Mesodermal cell (in vitro differentiated cells): Measurements from ENCODE around the gene CUEDC1.

Source experiments
- H3K27ac ChIP-seq: 2 replicates; pipeline ENCODE4 v1.7.0; 2013; ENCODE audit warnings: mild to moderate bottlenecking, low read depth, low read length, moderate library complexity; ENCODE audit not compliant: severe bottlenecking
- H3K36me3 ChIP-seq: 2 replicates; pipeline ENCODE4 v1.7.1; 2013; ENCODE audit warnings: mild to moderate bottlenecking, low read length, moderate library complexity; ENCODE audit not compliant: control insufficient read depth, insufficient read depth
- H3K4me1 ChIP-seq: one replicate; pipeline ENCODE4 v1.7.1; 2013; ENCODE audit warnings: mild to moderate bottlenecking, low read length; ENCODE audit not compliant: insufficient read depth, control insufficient read depth, poor library complexity, severe bottlenecking
- H3K4me3 ChIP-seq: 2 replicates; pipeline ENCODE4 v1.7.0; 2013; ENCODE audit warnings: low read length, control low read depth, mild to moderate bottlenecking; ENCODE audit not compliant: insufficient read depth, poor library complexity, severe bottlenecking; ENCODE audit errors: extremely low read depth
- H3K9me3 ChIP-seq: 2 replicates; pipeline ENCODE4 v1.7.1; 2013; ENCODE audit warnings: mild to moderate bottlenecking, low read length, moderate library complexity; ENCODE audit not compliant: control insufficient read depth
- WGBS, 2 experiments: methylation state at CpG; one replicate each; pipeline ENCODE4 v1.1.5; 2013; ENCODE audit warnings: missing lambda C conversion rate in 2 of 2; ENCODE audit not compliant: insufficient coverage in 2 of 2; 5-methylcytosine and 5-hydroxymethylcytosine counted together

CUEDC1 gene

GRCh38 chr17:57957120-57957850 is 2.1 kb upstream of the CUEDC1 start:
- no peak overlapping the region for H3K27ac ChIP-seq
- no peak overlapping the region for H3K4me3 ChIP-seq
- H3K36me3 ChIP-seq: no peaks in the 10 kb centered on the region
- peaks cover 23% of the 10 kb centered on the region for H3K4me1 ChIP-seq
- 67 to 88% methylated on average over 4 of the region's 8 CpGs for WGBS, 2 experiments
- H3K9me3 ChIP-seq: no peaks in the 10 kb centered on the region

GRCh38 chr17:57956291-57957119 is 1.3 kb upstream of the CUEDC1 start:
- H3K27ac ChIP-seq: peak overlapping the region; percentile 10

GRCh38 chr17:57954397-57955182 is 622 bp downstream of the CUEDC1 start:
- peak overlapping the region; percentile 84 for H3K27ac ChIP-seq
- H3K9me3 ChIP-seq: no peaks in the 10 kb centered on the region
- H3K36me3 ChIP-seq: no peaks in the 10 kb centered on the region
- WGBS, 2 experiments: 0 to 1% methylated on average over 55 of the region's 85 CpGs
- peaks cover 49% of the 10 kb centered on the region for H3K4me1 ChIP-seq
- peak overlapping the region; percentile 65 for H3K4me3 ChIP-seq

More at GRCh38 chr17:57956291-57957119, 1.3 kb upstream of the CUEDC1 start:
- WGBS, 2 experiments: 41 to 55% methylated on average over 9 to 10 of the region's 13 CpGs
- H3K4me1 ChIP-seq: peaks cover 30% of the 10 kb centered on the region
- H3K4me3 ChIP-seq: no peak overlapping the region
- no peaks in the 10 kb centered on the region for H3K9me3 ChIP-seq
- H3K36me3 ChIP-seq: no peaks in the 10 kb centered on the region

GRCh38 chr17:57953705-57954396 is 1.4 kb downstream of the CUEDC1 start:
- peaks cover 55% of the 10 kb centered on the region for H3K4me1 ChIP-seq
- H3K4me3 ChIP-seq: peak overlapping the region; percentile 65
- H3K36me3 ChIP-seq: no peaks in the 10 kb centered on the region
- peak overlapping the region; percentile 84 for H3K27ac ChIP-seq
- H3K9me3 ChIP-seq: no peaks in the 10 kb centered on the region
- 42 to 64% methylated on average over 10 of the region's 13 CpGs for WGBS, 2 experiments

GRCh38 chr17:57953219-57953618 is 2.0 kb downstream of the CUEDC1 start:
- H3K9me3 ChIP-seq: no peaks in the 10 kb centered on the region
- no peaks in the 10 kb centered on the region for H3K36me3 ChIP-seq
- peaks cover 62% of the 10 kb centered on the region for H3K4me1 ChIP-seq
- H3K27ac ChIP-seq: no peak overlapping the region
- WGBS, 2 experiments: 100% methylated on average over 1 of the region's 1 CpG; no CpG with 5 or more reads in 1 of the 2 experiments
- H3K4me3 ChIP-seq: no peak overlapping the region

GRCh38 chr17:57949649-57950048 is 5.6 kb downstream of the CUEDC1 start:
- H3K4me1 ChIP-seq: peaks cover 83% of the 10 kb centered on the region
- WGBS, 2 experiments: 83 to 91% methylated on average over 4 to 5 of the region's 5 CpGs
- H3K9me3 ChIP-seq: no peaks in the 10 kb centered on the region
- peak overlapping the region; percentile 97 for H3K27ac ChIP-seq
- H3K36me3 ChIP-seq: peaks cover 3% of the 10 kb centered on the region
- no peak overlapping the region for H3K4me3 ChIP-seq

GRCh38 chr17:57948555-57949420 is 6.4 kb downstream of the CUEDC1 start:
- no peak overlapping the region for H3K4me3 ChIP-seq
- 56 to 66% methylated on average over 4 to 5 of the region's 5 CpGs for WGBS, 2 experiments
- H3K9me3 ChIP-seq: no peaks in the 10 kb centered on the region
- peak overlapping the region; percentile 97 for H3K27ac ChIP-seq
- H3K4me1 ChIP-seq: peaks cover 82% of the 10 kb centered on the region
- peaks cover 3% of the 10 kb centered on the region for H3K36me3 ChIP-seq

GRCh38 chr17:57948169-57948554 is 7.0 kb downstream of the CUEDC1 start:
- peaks cover 78% of the 10 kb centered on the region for H3K4me1 ChIP-seq
- 73 to 79% methylated on average over 4 to 5 of the region's 5 CpGs for WGBS, 2 experiments

GRCh38 chr17:57947369-57947768 is 7.8 kb downstream of the CUEDC1 start:
- WGBS, 2 experiments: 93 to 100% methylated on average over 5 to 8 of the region's 9 CpGs
- Histone ChIP-seq H3K27ac (no peak overlapping the region), H3K36me3 (peaks cover 3% of the 10 kb centered on the region), H3K4me3 (no peak overlapping the region), H3K4me1 (peaks cover 74% of the 10 kb centered on the region), H3K9me3 (no peaks in the 10 kb centered on the region)

More at GRCh38 chr17:57948169-57948554, 7.0 kb downstream of the CUEDC1 start:
- Histone ChIP-seq H3K36me3 (peaks cover 3% of the 10 kb centered on the region), H3K27ac (peak overlapping the region; percentile 97), H3K4me3 (no peak overlapping the region), H3K9me3 (no peaks in the 10 kb centered on the region)
